Mammary epithelial cell (primary cell): Measurements from ENCODE around the gene DYNC2H1.

Experiments
- EZH2 ChIP-seq: IDR thresholded peaks from 2 replicates; pipeline ENCODE4 v1.6.1; 2012; ENCODE audit warnings: low read length, inconsistent platforms, borderline replicate concordance
- TF ChIP-seq, protein P1 (sequence below), 2 donors: IDR thresholded peaks in 1 of 2; conservative IDR thresholded peaks in 1 of 2; 2 replicates each; pipeline ENCODE4 v1.5.1; 2011 to 2012; ENCODE audit warnings: inconsistent platforms in 2 of 2, low read length in 2 of 2, mild to moderate bottlenecking in 2 of 2, control low read depth in 1 of 2, low read depth in 1 of 2; ENCODE audit not compliant: insufficient read depth in 1 of 2; ENCODE audit errors: extremely low read depth in 1 of 2

- TF ChIP-seq, protein P1, sequence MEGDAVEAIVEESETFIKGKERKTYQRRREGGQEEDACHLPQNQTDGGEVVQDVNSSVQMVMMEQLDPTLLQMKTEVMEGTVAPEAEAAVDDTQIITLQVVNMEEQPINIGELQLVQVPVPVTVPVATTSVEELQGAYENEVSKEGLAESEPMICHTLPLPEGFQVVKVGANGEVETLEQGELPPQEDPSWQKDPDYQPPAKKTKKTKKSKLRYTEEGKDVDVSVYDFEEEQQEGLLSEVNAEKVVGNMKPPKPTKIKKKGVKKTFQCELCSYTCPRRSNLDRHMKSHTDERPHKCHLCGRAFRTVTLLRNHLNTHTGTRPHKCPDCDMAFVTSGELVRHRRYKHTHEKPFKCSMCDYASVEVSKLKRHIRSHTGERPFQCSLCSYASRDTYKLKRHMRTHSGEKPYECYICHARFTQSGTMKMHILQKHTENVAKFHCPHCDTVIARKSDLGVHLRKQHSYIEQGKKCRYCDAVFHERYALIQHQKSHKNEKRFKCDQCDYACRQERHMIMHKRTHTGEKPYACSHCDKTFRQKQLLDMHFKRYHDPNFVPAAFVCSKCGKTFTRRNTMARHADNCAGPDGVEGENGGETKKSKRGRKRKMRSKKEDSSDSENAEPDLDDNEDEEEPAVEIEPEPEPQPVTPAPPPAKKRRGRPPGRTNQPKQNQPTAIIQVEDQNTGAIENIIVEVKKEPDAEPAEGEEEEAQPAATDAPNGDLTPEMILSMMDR (conservative IDR thresholded peaks at IDR 0.05 in 1 of 2, IDR thresholded peaks at IDR 0.05 in 1 of 2; ENCODE audit: extremely low read depth in 1 of 2, insufficient read depth in 1 of 2, low read depth in 1 of 2, low read length in 2 of 2) = no peak
- TF ChIP-seq EZH2 = no peak
Measured at GRCh38 chr11:103332409-103332808, 223.2 kb downstream of the DYNC2H1 start.
